ENCODE data around the gene METTL23.
"Not testable (repeated sequence)": the region's sequence is repeated elsewhere in the genome, so short reads cannot be mapped to it uniquely, and the experiment has no call there.

METTL23 gene

DNA sequence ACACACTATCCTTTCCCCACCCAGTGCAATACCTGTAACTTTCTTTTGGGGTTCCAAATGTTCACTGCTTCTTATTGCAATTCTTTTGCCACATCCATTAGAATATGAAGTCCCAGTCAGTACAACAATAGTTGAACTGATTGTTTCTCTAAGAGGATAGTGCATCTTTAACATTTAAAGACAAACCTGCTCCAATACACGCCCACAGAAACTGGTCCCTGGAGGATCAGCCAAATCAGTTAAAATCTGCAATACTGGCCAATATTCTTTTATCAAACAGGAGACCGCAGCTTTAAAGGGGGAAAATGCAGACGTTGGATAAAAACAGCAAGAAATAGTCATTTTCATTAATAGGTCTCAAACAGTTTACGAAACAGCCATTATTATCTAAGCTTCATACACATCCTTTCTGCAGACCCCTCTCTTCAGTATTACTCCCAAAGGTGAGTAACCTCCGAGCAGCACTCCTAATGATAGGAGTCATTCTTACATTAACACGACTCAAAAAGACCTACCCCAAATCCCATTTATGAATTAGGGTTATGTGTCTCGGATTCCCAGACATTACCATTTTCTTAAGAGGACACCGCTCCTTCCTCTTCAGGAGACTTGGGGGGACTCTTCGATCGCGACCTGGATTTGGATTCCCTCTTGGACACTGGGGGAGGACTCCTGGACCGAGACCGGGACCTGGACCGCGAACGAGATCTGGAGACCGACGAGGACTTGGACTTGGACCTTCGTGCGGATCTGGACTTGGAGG is 9.1 kb downstream of the METTL23 start:
- no peak for DNase-seq

DNA sequence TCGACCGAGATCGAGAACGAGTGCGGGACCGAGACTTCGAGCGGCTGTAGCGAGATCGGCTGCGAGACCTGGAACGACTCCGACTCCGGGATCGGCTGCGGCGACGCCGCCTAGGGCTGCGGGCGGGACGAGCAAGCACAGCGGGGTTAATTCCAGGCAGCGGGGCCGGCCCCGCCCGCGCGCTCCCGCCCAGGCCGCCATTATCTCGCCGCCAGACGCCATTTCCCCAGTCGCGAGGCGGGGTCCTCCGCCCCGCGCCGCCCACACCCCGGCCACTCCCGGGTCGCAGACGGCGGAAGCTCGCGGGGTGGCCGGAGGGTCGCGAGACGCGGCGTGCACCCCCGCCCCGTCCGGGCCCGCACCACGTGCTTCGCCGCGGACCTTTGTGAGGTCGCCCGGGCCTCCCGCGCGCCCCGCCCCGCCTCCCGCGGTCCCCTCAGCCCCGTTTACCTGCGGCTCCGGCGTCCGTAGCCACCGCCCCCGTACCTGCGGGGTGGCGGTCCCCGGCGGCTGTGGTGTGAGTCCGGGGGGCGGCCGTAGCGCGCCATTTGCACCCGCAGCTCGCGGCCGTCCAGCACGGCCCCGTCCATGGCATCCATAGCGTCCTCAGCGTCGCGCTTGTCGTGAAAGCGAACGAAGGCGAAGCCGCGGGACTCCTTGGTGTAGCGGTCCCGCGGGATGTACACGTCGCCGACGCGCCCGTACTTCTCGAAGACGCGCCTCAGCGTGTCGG is 9.9 kb downstream of the METTL23 start:
- DNase-seq: peak; percentile 57 to 64

DNA sequence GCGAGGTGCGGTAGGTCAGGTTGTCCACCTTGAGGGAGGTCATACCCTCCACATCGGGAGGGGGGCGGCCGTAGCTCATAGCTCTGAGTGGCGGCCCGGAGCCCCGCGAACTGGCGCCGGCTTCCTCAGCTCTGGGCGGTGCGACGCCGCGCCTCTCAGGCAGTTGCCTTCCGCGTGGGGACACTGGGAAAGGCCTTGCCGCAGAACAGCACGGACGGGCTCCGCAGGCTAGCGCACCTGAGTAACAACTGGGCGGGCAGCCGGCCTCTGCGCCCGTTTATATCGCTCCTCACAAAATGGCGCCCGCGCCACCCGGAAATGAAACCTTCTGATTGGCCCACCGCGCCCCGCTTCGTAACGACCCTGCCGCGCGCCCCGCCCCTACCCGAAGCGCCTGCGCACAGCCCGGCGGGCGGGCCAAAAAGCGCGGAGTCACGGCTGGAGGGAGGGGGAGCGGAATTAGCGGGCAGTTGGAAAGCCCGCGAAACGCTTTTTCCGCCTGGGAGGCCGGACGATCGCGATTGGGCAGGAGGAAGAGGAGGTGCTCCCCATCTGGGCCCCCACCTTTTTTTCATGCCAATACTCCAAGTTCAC is 10.5 kb downstream of the METTL23 start, which contains the start of gene SRSF2:
Gene SRSF2, minus strand, starts transcription at position 250 of the 594 bp plus-strand sequence. Its CDS starts 171 bp downstream, at position 79.
- peak; percentile 96 to 97 for DNase-seq

DNA sequence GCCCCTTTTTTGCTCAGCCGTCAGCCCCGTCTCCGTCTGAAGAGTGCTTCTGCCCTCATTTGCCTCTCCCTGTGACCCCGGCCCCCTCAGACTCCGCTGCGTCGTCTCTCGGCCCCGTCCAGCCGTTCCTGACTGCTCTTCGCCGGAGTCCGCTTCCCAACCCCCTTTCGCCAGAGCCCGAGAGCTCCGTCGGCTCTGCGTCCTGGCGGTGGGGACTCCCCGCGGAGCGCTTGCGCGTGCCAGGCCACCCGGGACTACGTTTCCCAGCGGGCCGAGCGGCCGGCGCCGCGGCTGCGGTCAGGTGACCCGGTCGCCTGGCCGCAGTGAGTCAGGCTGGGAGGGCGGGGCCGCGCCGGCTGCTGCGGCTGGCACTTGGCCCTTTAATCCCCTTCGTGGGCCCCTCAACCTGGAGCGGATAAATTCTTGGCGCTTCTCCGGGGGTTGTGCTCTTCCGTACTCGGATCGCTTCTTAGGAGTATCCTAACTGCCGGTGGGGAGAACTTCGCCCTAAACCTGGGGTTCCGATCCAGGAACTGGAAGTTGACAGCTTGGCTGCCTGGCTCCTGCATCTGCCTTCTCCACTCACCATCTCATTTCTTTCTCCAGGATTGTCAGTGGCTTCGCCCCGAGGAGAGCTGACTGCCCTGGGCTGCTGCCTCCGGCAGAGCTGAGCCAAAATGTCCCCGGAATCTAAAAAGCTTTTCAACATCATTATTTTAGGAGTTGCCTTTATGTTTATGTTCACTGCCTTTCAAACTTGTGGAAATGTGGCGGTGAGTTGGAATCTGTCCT is 11.2 kb downstream of the METTL23 start, which contains the start of gene MFSD11:
Gene MFSD11, plus strand, starts transcription at position 444 of the 792 bp plus-strand sequence. Its CDS starts 234 bp downstream, at position 678.
- peak; percentile 85 to 88 for DNase-seq

DNA sequence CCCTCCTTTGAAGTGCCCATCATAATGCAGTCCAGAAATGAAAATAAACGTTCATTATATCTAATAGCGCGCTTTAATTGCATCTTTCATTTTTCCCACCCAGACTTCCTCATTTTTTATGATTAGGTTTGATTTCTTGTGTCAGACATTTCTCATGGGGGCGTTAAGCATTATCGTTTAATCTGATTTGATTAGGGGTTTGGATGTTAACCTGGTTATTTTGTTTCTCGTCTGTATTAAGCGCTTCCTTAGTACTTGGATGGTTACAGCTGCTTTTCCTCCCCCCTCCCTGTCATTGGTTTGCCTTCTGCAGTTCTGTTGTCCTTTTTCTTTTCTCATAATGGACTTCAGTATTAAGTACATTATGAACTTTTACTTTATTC is 11.8 kb downstream of the METTL23 start:
- no peak for DNase-seq

DNA sequence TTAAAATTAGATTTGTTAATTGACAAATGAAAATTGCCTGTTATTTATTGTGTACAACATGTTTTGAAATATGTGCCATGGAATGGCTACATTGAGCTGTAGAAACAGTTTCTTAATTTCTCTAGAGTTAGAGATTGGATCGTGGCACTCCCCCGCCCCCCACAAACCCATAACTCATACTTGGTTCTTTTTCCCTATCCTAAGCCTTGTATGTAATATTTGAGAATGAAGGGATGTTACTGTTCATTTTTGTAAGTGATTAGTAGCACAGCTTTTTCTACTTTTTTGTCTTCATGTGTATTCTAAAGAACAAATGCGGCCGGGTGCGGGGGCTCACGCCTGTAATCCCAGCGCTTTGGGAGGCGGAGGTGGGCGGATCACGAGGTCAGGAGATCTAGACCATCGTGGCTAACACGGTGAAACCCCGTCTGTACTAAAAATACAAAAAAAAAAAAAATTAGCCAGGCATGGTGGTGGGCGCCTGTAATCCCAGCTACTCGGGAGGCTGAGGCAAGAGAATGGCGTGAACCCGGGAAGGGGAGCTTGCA is 13.0 kb downstream of the METTL23 start:
- not testable (repeated sequence) for DNase-seq

DNA sequence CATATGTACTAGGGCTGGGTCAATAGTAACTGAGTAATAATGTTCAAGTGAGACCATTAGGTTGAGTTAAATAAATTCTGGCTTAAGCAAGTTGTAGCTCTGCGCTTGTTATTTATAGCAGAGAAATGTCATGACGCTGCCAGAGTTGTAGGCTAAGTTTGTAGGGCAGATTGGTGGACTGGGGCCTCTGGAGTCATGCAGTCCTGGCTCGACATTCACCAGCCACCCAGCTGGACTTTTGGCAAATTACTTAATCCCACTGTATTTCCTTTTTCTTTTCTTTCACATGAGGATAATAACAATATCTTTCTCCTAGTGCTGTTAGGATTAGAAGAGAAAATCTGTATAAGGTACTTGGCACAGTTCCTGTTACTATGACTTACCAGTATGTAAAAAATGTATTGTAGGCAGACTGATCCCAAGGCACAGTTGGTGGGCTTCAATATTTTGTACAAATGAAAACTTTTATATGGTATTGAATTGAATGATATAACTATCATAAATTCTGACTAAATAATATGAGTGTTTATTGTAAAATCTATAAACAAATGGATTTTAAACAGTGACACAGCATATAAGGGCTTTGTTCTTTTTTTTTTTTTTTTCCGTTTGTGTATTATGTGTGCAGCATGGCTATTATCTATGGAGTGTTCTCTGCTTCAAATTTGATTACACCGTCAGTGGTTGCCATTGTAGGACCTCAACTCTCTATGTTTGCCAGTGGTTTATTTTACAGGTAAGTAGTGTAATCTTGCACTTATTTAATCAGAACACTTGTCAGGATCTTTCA is 13.9 kb downstream of the METTL23 start:
- DNase-seq: no peak

DNA sequence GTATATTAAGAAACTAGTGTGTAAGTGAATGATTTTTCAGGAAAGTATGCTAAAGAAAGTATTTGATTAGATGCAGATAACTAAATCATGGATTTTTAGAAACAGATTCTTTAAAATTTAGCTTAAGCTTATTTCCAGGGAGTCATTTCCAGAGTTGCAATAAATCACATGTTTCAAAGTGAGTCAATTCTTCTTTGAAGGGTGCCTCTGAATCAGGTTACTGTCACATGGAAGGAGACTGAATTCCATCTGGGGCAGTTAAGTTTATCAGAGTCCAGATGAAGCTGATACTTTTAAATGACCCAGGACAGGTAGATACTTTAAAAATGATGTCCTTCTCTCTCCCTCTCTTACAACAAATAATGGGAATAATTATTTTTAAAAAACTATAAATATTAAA is 16.3 kb downstream of the METTL23 start:
- DNase-seq: no peak

DNA sequence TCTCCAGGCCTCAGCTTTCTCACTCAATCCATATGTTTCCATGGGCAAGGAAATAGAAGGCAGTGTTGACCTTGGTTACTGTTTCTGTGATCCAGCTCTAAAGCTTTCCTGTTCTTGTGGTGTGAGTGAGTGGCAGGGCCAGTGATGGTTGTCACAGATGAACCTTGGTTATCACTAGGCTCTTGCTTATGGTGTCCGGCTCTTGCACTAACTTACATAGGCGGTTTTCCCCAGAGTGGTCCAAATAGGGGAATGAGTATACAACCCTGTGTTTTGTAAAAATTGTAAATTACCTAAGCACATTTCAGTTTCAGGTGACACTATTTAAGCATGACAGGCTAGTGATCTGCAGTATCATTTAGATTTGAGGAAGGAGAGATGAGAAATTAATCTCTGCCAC is 18.1 kb downstream of the METTL23 start:
- no peak for DNase-seq

DNA sequence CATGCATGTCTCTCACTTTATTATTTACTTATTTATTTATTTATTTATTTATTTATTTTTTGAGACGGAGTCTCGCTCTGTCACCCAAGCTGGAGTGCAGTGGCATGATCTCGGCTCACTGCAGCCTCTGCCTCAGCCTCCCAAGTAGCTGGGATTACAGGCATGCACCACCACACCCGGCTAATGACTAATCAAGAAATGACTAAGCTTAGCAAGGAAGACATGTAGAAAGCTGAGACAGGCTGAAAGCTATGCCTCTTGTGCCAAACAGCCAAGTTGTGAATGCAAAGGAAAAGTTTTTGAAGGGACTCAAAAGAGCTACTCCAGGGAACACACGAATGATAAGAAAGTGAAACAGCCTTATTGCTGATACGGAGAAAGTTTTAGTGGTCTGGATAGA is 19.1 kb downstream of the METTL23 start:
- not testable (repeated sequence) for DNase-seq

DNA sequence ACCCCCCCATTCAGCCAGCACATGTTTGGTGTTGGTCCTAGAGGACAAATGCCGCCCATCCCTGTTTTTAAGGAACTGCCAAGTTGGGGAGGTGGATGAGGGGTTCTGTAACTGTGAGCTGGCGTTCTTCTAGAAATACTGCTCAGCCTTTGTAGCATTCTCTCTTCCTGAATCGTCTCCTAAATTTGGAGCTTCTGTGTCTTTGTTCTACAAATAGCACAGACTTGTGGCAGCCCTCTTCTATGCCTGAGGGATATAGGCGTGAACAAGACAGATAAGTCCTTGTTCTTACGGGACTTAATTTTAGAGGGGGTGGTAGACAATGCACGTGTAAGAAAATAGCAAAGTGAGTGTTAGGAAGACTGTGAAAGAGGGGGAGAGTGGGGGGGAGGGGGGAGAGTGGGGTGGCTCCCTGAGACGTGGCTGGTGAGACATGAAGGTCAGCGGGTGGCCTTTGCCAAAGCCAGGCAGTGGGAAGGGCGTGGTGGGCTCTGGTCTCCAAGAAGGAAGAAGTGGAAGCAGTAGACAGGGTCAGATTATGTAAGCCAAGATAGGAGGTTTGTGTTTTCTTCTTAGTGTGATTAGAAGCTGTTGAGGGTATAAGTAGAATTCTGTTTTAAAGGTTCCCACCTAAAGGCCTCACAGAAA is 21.2 kb downstream of the METTL23 start:
- no peak for DNase-seq

DNA sequence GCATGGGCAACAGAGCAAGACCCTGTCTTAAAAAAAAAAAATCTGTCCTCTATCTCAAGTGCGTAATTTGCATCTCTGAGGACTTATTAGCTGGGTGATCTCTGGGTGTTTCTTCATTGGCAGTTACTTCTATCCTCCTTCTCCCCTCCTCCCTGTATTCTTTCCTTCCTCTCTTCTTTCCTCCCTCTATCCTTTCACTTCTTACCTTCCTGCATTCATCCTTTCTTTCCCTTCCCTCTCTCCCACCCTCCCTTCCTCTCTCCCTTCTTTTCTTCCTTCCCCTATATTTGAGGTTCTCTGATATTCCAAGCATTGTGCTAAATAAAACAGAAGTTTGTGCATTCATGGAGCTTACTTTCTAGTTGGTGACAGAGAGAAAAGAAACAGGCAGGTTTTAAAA is 22.0 kb downstream of the METTL23 start:
- no peak for DNase-seq

DNA sequence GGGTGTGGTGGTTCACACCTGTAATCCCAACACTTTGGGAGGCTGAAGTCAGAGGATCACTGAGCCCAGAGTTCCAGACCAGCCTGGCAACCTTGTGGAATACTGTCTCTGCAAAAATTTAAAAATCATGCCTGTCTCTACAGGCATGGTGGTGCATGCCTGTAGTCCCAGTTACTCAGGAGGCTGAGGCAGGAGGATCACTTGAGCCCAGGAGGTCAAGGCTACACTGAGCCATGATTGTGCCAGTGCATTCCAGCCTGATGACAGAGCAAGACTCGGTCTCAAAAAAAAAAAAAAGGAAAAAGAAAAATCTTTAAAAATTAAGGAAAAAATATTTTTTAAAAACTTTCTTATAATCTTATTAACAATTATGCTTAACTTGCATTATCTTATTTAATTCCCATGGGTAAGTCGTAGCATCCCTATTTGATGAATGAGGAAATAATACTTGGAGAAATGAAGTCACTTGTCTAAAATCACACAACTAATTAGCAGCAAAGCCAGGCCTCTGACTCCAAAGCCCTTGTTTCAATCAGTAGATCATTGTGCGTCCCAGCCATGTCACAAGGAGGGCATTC is 24.9 kb downstream of the METTL23 start:
- no peak for DNase-seq

DNA sequence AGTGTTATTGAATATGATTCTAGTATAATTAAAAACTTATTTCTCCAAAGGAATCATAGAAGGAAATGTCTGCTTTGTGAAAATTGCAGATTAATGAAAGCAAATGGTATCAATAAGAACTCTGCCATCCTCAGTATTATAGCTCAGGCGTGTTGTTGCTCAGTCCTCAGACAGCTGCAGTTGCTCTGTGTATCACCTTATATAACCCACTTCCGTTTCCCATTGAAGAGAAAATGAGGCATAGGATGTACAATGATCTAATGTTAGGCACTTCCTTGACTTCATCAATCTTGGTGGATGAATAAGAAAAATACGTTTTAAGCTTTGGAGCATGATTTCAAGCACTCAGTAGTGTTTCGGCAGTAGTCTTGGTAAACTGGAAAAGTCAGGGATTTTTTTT is 25.4 kb downstream of the METTL23 start:
- DNase-seq: no peak

DNA sequence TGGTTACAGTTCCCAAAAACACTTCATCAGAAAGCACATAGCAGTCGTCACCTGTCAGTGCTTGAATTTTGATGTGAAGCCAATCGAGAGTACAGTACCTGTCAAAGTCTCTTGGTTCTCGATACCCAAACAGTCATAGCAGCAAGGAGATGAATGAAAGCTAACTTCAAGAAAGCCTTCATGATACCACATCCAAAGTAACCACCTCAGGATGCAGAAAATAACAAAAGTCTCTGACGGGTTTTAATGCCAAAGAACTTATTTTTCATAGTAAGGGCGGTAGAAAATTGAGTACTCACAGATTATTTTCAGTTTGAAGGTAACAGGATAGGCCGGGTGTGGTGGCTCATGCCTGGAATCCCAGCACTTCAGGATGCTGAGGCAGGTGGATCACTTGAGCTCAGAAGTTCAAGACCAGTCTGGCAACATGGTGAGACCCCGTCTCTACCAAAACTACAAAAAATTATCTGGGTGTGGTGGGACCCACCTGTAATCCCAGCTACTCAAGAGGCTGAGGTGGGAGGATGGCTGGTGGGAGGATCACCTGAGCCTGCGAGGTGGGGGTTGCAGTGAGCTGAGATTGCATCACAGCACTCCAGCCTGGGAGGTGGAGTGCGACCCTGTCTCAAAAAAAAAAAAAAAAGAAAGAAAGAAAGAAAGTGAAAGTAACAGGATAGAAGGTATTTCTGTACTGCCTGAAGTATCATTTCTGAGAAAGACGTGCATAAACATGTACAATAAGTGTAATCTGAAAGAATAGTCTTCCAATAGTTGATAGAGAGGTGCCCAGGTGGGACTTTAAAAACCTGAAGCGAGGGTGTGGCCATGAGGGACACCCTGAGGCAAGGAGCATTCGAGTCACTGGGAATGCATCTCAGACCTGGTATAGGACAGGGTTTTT is 26.7 kb downstream of the METTL23 start:
- peak in 1 of 2 experiments; percentile 19 for DNase-seq

DNA sequence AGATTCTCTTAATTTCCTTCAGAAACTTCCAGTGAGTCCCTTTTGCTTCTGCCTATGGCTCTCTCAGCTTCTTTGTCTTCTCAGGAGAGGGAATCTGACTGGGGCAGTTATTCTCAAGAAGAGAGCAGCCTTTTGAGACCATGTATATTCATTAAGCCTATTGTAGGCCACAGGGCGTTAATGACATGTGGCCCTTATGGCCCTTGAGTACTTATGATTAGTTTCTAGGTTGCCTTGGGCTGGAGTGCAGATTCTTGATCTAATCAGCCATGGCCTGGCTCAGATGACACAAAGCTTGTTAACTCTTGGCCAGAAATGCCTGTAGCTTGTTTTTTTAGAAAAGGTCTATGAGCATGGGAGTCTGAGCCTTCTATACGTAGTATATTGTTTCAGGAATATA is 28.6 kb downstream of the METTL23 start:
- no peak for DNase-seq

DNA sequence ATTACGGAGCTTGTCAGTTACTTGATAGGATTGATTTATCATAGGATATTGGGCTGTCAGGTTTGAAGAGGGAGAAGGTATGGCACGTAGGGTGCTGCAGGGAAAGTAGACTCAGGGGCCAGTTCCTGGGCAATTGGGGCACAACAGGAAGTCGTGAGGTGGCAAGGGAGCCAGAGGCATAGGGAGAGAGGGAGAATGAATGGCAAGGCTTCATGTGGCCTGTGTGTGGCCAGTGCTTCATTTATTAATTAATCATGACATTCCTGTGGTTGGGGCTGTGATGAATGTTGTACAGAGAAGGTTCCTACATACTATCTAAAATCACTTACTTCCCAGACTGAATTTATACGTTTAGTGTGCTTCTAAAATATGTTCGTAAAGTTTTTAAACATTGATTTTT is 30.6 kb downstream of the METTL23 start:
- DNase-seq: no peak

DNA sequence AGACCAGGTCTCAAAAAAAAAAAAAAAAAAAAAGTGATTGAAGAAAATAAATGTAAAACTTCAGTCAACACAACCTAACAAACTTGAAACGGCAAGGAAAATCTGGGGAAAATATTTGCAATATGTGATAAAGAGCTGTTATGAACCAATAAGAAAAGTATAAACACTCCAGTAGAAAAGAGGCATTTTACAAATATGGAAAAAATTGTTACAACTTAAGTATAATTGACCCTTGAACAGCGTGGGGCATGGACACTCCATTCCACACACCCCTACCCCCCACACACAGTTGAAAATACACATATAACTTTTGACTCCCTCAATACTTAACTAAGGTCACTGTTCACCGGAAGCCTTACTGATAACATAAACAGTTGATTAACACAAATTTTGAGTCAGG is 31.9 kb downstream of the METTL23 start:
- no peak for DNase-seq

DNA sequence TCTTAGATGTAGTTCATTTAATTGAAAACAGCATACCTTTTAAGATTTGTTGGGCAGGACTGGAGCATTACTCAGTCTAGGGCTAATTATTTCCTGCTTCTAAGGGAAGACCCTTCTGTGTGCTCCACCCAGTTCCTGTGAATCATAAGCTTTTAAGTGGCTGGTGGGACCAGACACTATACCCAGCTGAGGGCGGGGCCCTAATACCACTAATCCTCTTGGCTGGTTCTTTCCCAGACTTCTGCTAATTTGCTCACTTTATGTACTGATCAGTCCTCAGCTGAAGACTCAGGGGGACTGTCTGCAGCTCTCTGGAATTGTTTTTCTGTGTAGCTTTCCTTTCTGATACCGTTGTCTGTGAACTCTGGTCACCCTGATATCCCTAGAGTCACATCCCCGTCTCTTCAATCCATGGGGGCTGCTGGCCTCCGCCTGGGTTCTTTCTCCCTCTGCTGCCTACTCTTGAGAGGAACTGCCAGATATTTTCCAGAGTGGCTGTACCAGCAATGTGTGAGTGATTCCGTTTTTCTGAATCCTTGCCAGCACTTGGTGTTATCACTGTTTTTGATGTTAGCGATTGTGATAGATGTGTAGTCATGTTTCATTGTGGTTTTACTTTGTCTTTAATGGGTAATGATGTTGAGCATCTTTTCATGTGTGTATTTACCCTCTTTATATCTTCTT is 46.3 kb downstream of the METTL23 start:
- DNase-seq: peak; percentile 62 to 65

All from activated CD4-positive, alpha-beta T cell treated with anti-CD3 and anti-CD28 coated beads, Interleukin-2, amount 50 U/mL, for 4 hours (primary cell).